Transverse colon (tissue), 4 donors: ENCODE measurements around the gene MAGI1. TPM values are rescaled to one million over a fixed set of nuclear protein-coding genes. Genes with fewer than 3 reads are reported as not detected.

ENCODE experiments used
- DNase-seq: peaks from one replicate; pipeline ENCODE4 v3.0.0-alpha.2; 2019
- H3K27ac ChIP-seq, 4 donors: fragments of 200-600 bp; sonication (generic); 2 replicates each; pipeline ENCODE4 v1.5.1; 2016 to 2018; ENCODE audit warnings: inconsistent platforms in 4 of 4
- H3K27me3 ChIP-seq: fragments of 200-600 bp; sonication (generic); 2 replicates; pipeline ENCODE4 v1.5.1; 2017; ENCODE audit warnings: inconsistent platforms
- H3K36me3 ChIP-seq, 4 donors: fragments of 200-600 bp; sonication (generic); 2 replicates each; pipeline ENCODE4 v1.5.1; 2017 to 2019; ENCODE audit warnings: inconsistent platforms in 4 of 4
- H3K4me1 ChIP-seq, 4 donors: fragments of 200-600 bp; sonication (generic); 2 replicates each; pipeline ENCODE4 v1.5.1; 2017 to 2020; ENCODE audit warnings: inconsistent platforms in 4 of 4
- H3K4me3 ChIP-seq, 4 donors: fragments of 200-600 bp; sonication (generic); 1 replicate in 1 of 4; 2 replicates in 3 of 4; pipeline versions ENCODE4 v1.5.1 to v1.6.1; 2017 to 2019; ENCODE audit warnings: inconsistent platforms in 4 of 4
- H3K9me3 ChIP-seq, 2 donors: fragments of 200-600 bp; sonication (generic); 2 replicates each; pipeline ENCODE4 v1.5.1; 2017 to 2019; ENCODE audit warnings: inconsistent platforms in 2 of 2
- EP300 ChIP-seq: sonication (generic); formaldehyde crosslinking; IDR thresholded peaks from one replicate; pipeline ENCODE4 v1.6.1; 2017; ENCODE audit warnings: antibody characterized with exemption, low read depth
- POLR2A ChIP-seq: fragments of 450-650 bp; IDR thresholded peaks from one replicate; pipeline ENCODE4 v1.6.1; 2016; ENCODE audit warnings: antibody characterized with exemption, mild to moderate bottlenecking, moderate library complexity
- POLR2AphosphoS5 ChIP-seq, 3 donors: sonication (generic); formaldehyde crosslinking; IDR thresholded peaks; one replicate each; pipeline ENCODE4 v1.6.1; 2016; ENCODE audit warnings: antibody characterized with exemption in 3 of 3
- WGBS, 2 donors: methylation state at CpG; one replicate each; pipeline ENCODE4 v1.1.5; 2018; ENCODE audit warnings: low coverage in 1 of 2; 5-methylcytosine and 5-hydroxymethylcytosine counted together
- in situ Hi-C, 4 donors: fragments of 200-750 bp; cut with MboI; loops; one replicate each; pipeline versions ENCODE4 v1.15.0 to v1.15.1; 2017; ENCODE audit warnings: low sequenced_read_pairs in 3 of 4, low pct_ligation_motif_present in 1 of 4, low pct_unique_long_range_greater_than_20kb in 1 of 4
- intact Hi-C: fragments of 100-400 bp; cut with DNase I; formaldehyde crosslinking; loops from one replicate; pipeline ENCODE4 v1.15.1; 2023; ENCODE audit warnings: low total_unique reads
- total RNA-seq, 4 donors: library from RNA; depleted of rRNA; stranded (reverse); fragments of >200 nt; gene quantifications; one replicate each; pipeline ENCODE4 v1.1.0, GENCODE V29; 2016
- TF ChIP-seq, protein P1 (sequence below), 5 experiments: fragments of 200-600 bp in 3 of 5; fragments of 450-650 bp in 2 of 5; sonication (generic) in 3 of 5; IDR thresholded peaks; 1 replicate in 2 of 5; 2 replicates in 3 of 5; pipeline ENCODE4 v1.5.1; 2016 to 2017; ENCODE audit warnings: antibody characterized with exemption in 5 of 5, inconsistent platforms in 3 of 5, mild to moderate bottlenecking in 2 of 5, moderate library complexity in 1 of 5

Gene MAGI1
- total RNA-seq, 4 donors from 2014 or later: 50.8 to 190 (median 67.4) TPM

- WGBS, 2 donors: 86 to 94% methylated on average over 2 of the region's 2 CpGs
Measured at GRCh38 chr3:65665915-65666314, 372.8 kb downstream of the MAGI1 start.

GRCh38 chr3:65664931-65665330 lies 373.8 kb downstream of the MAGI1 start:
- 92 to 93% methylated on average over 2 of the region's 2 CpGs for WGBS, 2 donors
- no peak overlapping the region for H3K4me3 ChIP-seq
- H3K4me1 ChIP-seq: no peaks in the 10 kb centered on the region
- in situ Hi-C loops: no loop called here
- H3K27ac ChIP-seq: no peak overlapping the region
- no peaks in the 10 kb centered on the region for H3K9me3 ChIP-seq
- H3K27me3 ChIP-seq: no peaks in the 10 kb centered on the region
- DNase-seq: no peak
- intact Hi-C loops: no loop called here
- no peaks in the 10 kb centered on the region for H3K36me3 ChIP-seq
- TF ChIP-seq POLR2A (no peak), EP300 (no peak), POLR2AphosphoS5 (IDR thresholded peaks at IDR 0.05) (no peak)
- TF ChIP-seq, protein P1, sequence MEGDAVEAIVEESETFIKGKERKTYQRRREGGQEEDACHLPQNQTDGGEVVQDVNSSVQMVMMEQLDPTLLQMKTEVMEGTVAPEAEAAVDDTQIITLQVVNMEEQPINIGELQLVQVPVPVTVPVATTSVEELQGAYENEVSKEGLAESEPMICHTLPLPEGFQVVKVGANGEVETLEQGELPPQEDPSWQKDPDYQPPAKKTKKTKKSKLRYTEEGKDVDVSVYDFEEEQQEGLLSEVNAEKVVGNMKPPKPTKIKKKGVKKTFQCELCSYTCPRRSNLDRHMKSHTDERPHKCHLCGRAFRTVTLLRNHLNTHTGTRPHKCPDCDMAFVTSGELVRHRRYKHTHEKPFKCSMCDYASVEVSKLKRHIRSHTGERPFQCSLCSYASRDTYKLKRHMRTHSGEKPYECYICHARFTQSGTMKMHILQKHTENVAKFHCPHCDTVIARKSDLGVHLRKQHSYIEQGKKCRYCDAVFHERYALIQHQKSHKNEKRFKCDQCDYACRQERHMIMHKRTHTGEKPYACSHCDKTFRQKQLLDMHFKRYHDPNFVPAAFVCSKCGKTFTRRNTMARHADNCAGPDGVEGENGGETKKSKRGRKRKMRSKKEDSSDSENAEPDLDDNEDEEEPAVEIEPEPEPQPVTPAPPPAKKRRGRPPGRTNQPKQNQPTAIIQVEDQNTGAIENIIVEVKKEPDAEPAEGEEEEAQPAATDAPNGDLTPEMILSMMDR (IDR thresholded peaks at IDR 0.05): no peak

More at GRCh38 chr3:65665915-65666314, 372.8 kb downstream of the MAGI1 start:
- Histone ChIP-seq H3K4me3 (no peak overlapping the region), H3K9me3 (no peaks in the 10 kb centered on the region), H3K36me3 (no peaks in the 10 kb centered on the region), H3K4me1 (no peaks in the 10 kb centered on the region), H3K27ac (no peak overlapping the region), H3K27me3 (no peaks in the 10 kb centered on the region)
- TF ChIP-seq POLR2AphosphoS5 (IDR thresholded peaks at IDR 0.05) (no peak), EP300 (no peak), POLR2A (no peak)
- TF ChIP-seq, protein P1 (IDR thresholded peaks at IDR 0.05): no peak
- intact Hi-C loops: no loop called here
- no peak for DNase-seq
- in situ Hi-C loops: no loop called here

- no peaks in the 10 kb centered on the region for H3K27me3 ChIP-seq
- no peaks in the 10 kb centered on the region for H3K36me3 ChIP-seq
- H3K27ac ChIP-seq: no peak overlapping the region
- TF ChIP-seq POLR2A: no peak
- TF ChIP-seq, protein P1 (IDR thresholded peaks at IDR 0.05): no peak
- TF ChIP-seq EP300: no peak
- TF ChIP-seq POLR2AphosphoS5 (IDR thresholded peaks at IDR 0.05): no peak
- in situ Hi-C loops (no loop called here), intact Hi-C loops (no loop called here)
- DNase-seq: no peak
- no peaks in the 10 kb centered on the region for H3K4me1 ChIP-seq
- H3K4me3 ChIP-seq: no peak overlapping the region
- 73 to 84% methylated on average over 3 of the region's 3 CpGs for WGBS, 2 donors
- H3K9me3 ChIP-seq: no peaks in the 10 kb centered on the region
Measured at GRCh38 chr3:65664446-65664845, 374.3 kb downstream of the MAGI1 start.

- no peak overlapping the region for H3K27ac ChIP-seq
- no peaks in the 10 kb centered on the region for H3K27me3 ChIP-seq
- H3K9me3 ChIP-seq: no peaks in the 10 kb centered on the region
- intact Hi-C loops (no loop called here), in situ Hi-C loops (no loop called here)
- WGBS, 2 donors: 93 to 100% methylated on average over 3 of the region's 3 CpGs
- H3K4me3 ChIP-seq: no peak overlapping the region
- no peaks in the 10 kb centered on the region for H3K36me3 ChIP-seq
- DNase-seq: no peak
- no peaks in the 10 kb centered on the region for H3K4me1 ChIP-seq
- TF ChIP-seq POLR2AphosphoS5 (IDR thresholded peaks at IDR 0.05) (no peak), EP300 (no peak), POLR2A (no peak)
- TF ChIP-seq, protein P1 (IDR thresholded peaks at IDR 0.05): no peak
Measured at GRCh38 chr3:65662095-65662494, 376.6 kb downstream of the MAGI1 start.
